Measurements from ENCODE around the gene OR10A6.

The OR10A6 gene

GRCh38 chr11:7909585-7910285 is 21.3 kb downstream of the OR10A6 start:
- no peak for DNase-seq

- no peak for DNase-seq
These were observed 23.9 kb downstream of the OR10A6 start for GRCh38 chr11:7907121-7907520.

- no peak for DNase-seq
These were observed 24.6 kb downstream of the OR10A6 start for GRCh38 chr11:7906481-7906880.

- no peak for DNase-seq
These were observed 25.1 kb downstream of the OR10A6 start for GRCh38 chr11:7905961-7906429.

- DNase-seq, result no peak
These were observed 25.5 kb downstream of the OR10A6 start for GRCh38 chr11:7905549-7905948.

- no peak for DNase-seq
These were observed 26.2 kb downstream of the OR10A6 start for GRCh38 chr11:7904917-7905316.

- DNase-seq, result no peak
These were observed 27.1 kb downstream of the OR10A6 start for GRCh38 chr11:7903940-7904339.

- no peak for DNase-seq
These were observed 29.7 kb downstream of the OR10A6 start for GRCh38 chr11:7901319-7901854.

- no peak for DNase-seq
These were observed 30.4 kb downstream of the OR10A6 start for GRCh38 chr11:7900686-7901085.

- DNase-seq, result no peak
These were observed 31.6 kb downstream of the OR10A6 start for GRCh38 chr11:7899418-7899817.

- no peak for DNase-seq
These were observed 32.3 kb downstream of the OR10A6 start for GRCh38 chr11:7898666-7899283.

- DNase-seq, result no peak
These were observed 34.9 kb downstream of the OR10A6 start for GRCh38 chr11:7896009-7896785.

- no peak for DNase-seq
These were observed 36.8 kb downstream of the OR10A6 start for GRCh38 chr11:7894251-7894650.

GRCh38 chr11:7893796-7894195 is 37.3 kb downstream of the OR10A6 start:
- DNase-seq, result no peak

- no peak for DNase-seq
These were observed 38.2 kb downstream of the OR10A6 start for GRCh38 chr11:7892840-7893254.

GRCh38 chr11:7892059-7892699 is 38.9 kb downstream of the OR10A6 start:
- DNase-seq, result no peak

- no peak for DNase-seq
These were observed 40.5 kb downstream of the OR10A6 start for GRCh38 chr11:7890417-7891172.

GRCh38 chr11:7889985-7890384 is 41.1 kb downstream of the OR10A6 start:
- DNase-seq, result no peak

GRCh38 chr11:7882860-7883259 is 48.2 kb downstream of the OR10A6 start:
- no peak for DNase-seq
